ENCODE data around the gene FAM89B.
A peak's percentile ranks its signal among the peaks of the same experiment; 100 is the strongest.
"Not testable (repeated sequence)": the region's sequence is repeated elsewhere in the genome, so short reads cannot be mapped to it uniquely, and the experiment has no call there.

The FAM89B gene

GRCh38 chr11:65572356-65573051 lies at the start of gene FAM89B:
TSS of gene FAM89B (plus strand) at chr11:65572538. CDS start at chr11:65572670, 132 bp downstream.
- DNase-seq (ENCODE audit: low spot score): peak; percentile 89

DNA sequence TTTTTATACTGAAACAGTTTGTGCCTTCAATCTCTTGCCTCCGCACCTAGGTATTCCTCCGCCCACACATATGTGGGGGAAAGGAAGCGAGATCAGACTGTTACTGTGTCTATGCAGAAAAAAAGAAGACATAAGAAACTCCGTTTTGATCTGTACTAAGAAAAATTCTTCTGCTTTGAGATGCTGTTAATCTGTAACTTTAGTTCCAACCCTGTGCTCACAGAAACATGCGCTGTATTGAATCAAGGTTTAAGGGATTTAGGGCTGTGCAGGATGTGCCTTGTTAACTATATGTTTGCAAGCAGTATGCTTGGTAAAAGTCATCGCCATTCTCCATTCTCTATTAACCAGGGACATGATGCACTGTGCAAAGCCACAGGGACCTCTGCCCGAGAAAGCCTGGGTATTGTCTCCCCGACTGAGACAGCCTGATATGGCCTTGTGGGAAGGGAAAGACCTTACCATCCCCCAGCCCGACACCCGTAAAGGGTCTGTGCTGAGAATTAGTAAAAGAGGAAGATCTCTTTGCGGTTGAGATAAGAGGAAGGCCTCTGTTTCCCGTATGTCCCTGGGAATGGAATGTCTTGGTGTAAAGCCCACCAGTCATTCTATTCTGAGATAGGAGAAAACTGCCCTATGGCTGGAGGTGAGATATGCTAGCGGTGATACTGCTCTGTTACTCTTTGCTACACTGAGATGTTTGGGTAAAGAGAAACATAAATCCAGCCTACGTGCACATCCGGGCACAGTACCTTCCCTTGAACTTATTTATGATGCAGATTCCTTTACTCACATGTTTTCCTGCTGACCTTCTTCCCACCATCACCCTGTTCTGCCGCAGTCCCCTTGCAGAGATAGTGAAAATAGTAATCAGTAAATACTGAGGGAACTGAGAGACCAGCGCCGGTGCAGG lies 49.4 kb upstream of the FAM89B start:
- DNase-seq (ENCODE audit: low spot score): peak; percentile 70

DNA sequence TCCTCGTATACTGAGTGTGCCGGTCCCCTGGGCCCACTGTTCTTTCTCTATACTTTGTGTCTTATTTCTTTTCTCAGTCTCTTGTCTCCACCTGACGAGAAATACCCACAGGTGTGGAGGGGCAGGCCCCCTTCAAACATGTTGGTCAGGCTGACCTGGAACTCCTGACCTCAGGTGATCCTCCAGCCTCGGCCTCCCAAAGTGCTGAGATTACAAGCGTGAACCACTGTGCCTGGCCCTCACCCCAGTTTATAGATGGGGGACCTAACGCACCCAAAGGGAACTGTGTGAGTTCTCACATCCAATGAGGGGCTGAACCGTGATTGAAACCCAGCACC lies 48.7 kb upstream of the FAM89B start:
- DNase-seq (ENCODE audit: low spot score): not testable (repeated sequence)

DNA sequence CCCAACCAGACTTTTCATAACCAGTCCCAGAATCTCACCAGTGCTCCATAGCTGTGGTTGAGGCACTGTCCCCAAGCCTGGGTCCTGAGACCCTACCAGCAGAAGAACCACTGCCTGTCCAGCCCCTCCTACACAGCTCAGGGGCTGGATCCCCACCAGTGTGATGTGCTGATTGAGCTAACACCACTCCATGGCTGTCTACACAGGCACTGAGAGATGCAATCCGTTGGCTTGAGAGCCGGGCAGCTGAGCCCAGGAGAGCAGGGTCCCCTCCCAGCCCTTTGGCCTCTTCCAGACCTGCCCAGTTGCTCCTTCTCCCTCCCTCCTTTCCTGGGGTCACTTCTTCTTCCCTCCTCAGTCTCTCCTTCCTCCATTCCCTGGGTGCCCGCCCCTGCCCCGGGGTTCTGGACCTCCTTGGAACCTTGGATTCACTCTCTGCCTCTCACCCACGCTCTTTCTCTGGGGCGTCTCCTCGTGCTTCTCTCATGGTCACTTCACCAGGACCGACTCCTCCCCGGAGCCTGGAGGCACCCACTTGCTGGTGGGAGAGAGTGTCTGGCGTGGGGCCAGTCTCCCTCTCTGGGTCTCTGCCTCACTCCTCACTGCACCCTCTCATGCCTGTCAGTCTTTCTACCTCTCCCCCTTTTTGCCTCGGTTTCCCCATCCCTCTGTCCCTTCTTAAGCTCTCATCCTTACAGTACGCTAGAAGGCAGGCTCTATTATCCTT lies 48.2 kb upstream of the FAM89B start:
- no peak for DNase-seq (ENCODE audit: low spot score)

DNA sequence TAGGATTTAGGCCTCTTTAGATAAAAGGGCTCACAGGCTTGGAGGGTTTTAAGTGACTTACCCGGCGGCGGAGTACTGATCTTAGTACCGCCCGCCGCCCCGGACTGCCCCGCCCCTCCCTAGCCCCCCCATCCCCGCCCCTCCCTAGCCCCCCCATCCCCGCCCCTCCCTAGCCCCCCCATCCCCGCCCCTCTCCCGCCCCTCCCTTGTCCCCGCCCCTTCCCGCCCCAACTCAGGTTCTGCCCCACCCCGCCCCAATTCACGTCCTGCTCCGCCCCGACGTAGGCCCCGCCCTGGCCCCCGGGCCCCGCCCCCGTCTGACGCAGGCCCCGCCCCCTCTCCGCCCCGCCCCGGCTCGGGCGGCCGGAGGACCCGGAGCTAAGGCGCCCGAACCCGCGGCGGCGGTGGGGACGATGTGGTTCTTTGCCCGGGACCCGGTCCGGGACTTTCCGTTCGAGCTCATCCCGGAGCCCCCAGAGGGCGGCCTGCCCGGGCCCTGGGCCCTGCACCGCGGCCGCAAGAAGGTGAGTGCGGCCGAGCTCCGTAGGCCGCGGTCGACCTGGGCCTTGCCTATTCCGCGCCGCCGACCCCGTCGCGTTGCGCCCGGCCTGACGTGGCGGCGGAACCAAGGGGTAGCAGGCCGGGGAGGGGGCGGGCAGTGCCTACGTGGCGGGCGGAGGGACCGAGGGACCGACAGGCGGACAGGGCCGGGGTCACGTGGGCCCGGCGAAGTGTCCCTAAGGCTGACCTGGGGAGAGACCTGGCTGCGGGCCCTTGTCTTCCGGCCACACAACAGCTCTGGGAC lies 47.4 kb upstream of the FAM89B start, which contains the start of gene SCYL1:
TSS of gene SCYL1 (plus strand) at position 343 of the 805 bp plus-strand sequence. CDS start at position 414, 71 bp downstream.
- peak; percentile 88 for DNase-seq (ENCODE audit: low spot score)

GRCh38 chr11:65525546-65526480 lies 46.5 kb upstream of the FAM89B start:
- no peak for DNase-seq (ENCODE audit: low spot score)

DNA sequence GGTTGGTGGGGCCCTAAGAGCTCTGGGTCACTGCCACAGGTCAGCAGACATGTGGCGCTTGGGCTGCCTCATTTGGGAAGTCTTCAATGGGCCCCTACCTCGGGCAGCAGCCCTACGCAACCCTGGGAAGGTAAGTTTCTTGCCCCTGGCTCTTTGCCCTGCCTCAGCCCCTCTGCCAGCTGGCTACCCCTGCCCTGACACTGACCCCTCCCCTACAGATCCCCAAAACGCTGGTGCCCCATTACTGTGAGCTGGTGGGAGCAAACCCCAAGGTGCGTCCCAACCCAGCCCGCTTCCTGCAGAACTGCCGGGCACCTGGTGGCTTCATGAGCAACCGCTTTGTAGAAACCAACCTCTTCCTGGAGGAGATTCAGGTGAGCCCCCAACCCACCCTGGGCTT lies 45.6 kb upstream of the FAM89B start:
- DNase-seq (ENCODE audit: low spot score): no peak

- no peak for DNase-seq (ENCODE audit: low spot score)
Observed at GRCh38 chr11:65528819-65529350, 43.5 kb upstream of the FAM89B start.

GRCh38 chr11:65529475-65530156 lies 42.7 kb upstream of the FAM89B start:
- DNase-seq (ENCODE audit: low spot score): no peak

DNA sequence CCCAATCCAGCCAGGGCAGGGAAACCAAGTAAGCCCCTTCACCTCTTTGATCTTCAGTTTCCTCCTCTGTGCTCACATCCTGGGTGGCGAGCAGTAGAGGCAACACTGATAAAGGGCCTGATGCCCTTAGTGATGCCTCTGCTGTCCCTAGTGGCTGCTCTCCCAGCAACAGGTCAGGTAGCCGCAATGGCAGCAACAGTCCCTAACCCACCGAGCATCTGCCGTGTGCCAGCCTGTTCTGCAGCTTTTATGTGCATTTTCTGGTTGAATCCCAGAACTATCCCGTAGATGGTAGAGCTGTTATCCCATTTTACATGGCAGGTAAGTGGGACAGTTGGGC lies 42.2 kb upstream of the FAM89B start:
- DNase-seq (ENCODE audit: low spot score): no peak

- DNase-seq (ENCODE audit: low spot score): no peak
Observed at GRCh38 chr11:65532388-65533064, 39.8 kb upstream of the FAM89B start.

GRCh38 chr11:65535102-65535501 lies 37.2 kb upstream of the FAM89B start:
- no peak for DNase-seq (ENCODE audit: low spot score)

DNA sequence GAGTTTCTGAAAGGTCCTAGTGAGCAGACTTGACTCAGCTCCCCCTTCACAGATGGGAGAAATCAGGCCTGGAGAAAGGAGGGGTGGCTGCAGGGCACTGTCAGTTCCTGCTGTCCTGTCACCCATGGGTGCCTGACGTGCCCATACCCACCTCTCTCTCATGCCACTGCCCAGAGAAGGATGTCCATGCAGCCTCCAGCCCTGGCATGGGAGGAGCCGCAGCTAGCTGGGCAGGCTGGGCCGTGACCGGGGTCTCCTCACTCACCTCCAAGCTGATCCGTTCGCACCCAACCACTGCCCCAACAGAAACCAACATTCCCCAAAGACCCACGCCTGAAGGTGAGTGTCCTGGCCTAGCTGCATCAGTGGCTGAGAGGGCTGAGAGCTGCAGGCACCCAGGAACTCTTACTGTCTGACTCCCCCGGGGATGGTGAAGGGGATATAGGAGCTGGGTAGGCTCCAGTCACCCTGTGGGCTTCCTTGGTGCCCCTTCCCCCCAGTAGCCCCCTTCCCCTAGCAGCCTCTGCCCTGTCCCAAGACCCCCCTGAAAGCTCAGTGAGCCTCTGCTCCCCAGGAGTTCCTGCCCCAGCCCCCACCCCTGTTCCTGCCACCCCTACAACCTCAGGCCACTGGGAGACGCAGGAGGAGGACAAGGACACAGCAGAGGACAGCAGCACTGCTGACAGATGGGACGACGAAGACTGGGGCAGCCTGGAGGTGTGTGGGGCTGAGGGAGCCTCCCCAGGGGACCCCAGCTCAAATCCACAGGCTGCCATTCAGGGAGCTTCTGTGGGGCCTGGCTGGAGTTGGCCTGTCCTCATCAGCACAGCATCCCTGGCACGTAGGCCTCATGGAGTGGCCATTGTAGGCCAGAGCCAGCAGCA lies 35.7 kb upstream of the FAM89B start:
- no peak for DNase-seq (ENCODE audit: low spot score)

GRCh38 chr11:65537296-65537597 lies 35.1 kb upstream of the FAM89B start:
- DNase-seq (ENCODE audit: low spot score): no peak

DNA sequence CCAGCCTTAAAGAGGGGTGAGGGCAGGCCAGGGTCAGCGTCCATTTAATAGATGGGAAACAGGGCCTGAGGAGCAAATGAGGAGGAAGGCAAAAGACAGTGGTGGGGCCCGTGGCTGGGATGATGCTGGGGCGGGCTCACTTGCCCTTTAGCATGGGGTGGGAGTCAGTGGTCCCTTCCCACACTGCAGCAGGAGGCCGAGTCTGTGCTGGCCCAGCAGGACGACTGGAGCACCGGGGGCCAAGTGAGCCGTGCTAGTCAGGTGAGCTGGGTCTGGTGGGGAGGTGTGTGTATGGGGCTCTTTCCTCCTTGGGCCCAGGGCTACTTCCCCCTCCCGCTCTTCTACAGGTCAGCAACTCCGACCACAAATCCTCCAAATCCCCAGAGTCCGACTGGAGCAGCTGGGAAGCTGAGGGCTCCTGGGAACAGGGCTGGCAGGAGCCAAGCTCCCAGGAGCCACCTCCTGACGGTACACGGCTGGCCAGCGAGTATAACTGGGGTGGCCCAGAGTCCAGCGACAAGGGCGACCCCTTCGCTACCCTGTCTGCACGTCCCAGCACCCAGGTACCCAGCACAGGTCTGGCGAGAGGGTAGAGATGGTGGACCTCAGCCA lies 34.6 kb upstream of the FAM89B start:
- DNase-seq (ENCODE audit: low spot score): no peak

GRCh38 chr11:65538232-65538914 lies 34.0 kb upstream of the FAM89B start:
- DNase-seq (ENCODE audit: low spot score): no peak

Measured in putamen (tissue), 1 donor.